CD4-positive, alpha-beta T cell treated with Interleukin-6 for 4 hours (primary cell): ENCODE data around the gene CAMKK2.
"Not testable (repeated sequence)": the region's sequence is repeated elsewhere in the genome, so short reads cannot be mapped to it uniquely, and the experiment has no call there.

Source experiments
- DNase-seq: peaks from one replicate; pipeline ENCODE4 v3.0.0-alpha.2; 2020; ENCODE audit warnings: mixed read lengths

The CAMKK2 gene

GRCh38 chr12:121278169-121279070, 18.1 kb downstream of the CAMKK2 start:
- DNase-seq: no peak

DNA sequence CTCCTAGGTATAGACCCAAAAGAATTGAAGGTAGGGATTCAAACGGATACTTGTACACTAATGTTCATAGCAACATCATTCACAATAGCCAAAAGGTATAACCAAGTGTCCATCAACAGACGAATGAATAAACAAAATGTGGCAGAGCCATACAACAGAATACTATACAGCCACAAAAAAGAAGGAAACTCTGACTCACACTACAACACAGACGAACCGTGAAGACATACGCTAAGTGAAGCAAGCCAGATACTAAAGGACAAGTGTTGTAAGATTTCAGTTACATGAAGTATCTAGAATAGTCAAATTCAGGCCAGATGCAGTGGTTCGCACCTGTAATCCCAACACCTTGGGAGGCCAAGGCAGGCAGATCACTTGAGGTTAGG, 19.1 kb downstream of the CAMKK2 start:
- no peak for DNase-seq

- DNase-seq: no peak
These were observed 22.3 kb downstream of the CAMKK2 start for GRCh38 chr12:121274036-121274763.

DNA sequence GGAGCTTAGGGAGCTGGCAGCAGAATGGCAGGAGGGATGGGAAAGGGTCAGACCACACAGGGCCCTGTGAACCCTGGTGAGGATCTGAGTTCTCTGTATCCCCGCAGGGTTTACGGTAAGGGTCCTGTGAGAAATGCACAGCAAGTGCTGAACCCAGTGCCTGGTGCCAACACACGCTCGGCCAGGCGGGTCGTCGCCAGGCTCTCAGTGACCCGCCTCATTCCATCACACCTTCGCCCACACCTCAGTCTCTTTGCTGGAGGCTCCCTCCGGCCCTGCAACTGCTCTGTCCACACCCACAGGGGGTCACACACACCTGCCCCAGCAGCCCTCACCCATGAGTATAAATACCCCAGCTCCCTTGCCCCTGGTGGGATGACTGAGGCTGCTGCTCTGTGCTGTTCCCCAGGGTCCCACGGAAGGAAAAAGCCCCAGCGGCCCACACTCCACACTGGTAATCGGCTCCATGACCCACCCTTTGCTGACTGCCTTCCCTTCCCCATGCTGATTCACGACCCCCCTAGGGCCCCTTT, 23.1 kb downstream of the CAMKK2 start:
- DNase-seq: no peak

GRCh38 chr12:121267822-121268221, 28.7 kb downstream of the CAMKK2 start:
- no peak for DNase-seq

- DNase-seq: no peak
These were observed 31.5 kb downstream of the CAMKK2 start for GRCh38 chr12:121264951-121265515.

DNA sequence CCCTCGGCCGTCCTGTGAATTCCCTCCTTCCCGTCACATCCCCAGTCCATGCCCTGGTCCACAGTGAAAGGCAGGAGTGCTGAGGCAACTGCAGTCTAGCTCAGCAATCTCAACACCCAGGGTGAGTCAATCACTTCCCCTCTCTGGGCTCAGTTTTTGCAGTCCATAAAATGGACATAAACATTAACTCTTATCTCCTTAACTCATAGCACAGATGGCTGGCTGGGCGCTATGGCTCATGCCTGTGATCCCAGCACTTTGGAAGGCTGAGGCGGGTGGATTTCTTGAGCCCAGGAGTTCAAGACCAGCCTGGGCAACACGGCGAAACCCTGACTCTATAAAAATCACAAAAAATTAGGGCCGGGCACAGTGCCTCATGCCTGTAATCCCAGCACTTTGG, 32.4 kb downstream of the CAMKK2 start:
- no peak for DNase-seq

DNA sequence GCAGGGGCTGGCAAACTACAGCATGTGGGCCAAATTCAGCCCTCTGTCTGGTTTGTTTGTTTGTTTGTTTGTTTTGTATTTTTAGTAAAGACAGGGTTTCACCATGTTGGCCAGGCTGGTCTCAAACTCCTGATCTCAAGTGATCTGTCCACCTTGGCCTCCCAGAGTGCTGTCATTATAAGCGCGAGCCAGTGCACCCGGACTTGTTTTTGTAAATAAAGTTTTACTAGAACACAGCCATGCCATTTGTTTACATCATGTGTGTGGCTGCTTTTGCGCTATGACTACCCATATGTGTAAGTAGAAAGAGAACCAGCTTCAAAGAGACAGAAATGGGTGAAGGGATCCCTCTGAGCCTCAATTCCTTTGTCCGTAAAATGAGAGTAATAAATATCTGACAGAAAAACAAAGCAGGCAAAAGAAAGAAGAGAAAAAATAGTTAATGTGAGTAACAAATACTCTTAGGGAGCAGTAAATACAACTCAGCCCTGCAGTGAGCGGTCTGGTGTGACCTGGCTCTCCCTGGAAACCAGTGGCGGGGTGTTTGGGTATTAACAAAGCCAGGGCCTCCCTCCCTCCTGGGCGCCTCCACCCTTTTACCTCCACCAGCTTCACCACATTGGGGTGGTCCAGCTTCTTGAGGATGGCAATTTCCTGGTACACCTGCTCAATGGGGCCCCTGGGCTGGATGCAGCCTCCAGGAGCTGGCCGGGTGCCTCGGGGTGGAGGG, 33.1 kb downstream of the CAMKK2 start:
- DNase-seq: no peak

DNA sequence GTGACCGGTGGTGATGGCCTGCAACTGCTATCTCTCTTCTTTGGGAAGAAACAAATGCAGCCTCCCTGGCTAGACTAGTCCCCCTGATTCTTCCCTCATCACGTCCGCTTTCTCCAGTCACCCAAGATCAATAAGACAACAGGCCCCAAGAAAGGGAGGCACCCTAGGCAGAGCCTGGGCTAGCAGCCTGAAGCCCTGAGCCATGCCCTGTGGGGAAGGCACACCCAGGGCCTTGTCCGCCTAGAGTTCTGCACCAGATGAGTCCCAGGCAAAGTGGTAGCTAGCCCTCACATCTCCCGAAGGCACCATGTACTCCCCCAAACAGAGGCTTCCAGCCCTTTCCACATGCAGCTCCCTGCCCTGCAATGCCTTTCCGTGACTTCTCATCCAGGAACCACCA, 35.1 kb downstream of the CAMKK2 start:
- no peak for DNase-seq

GRCh38 chr12:121260091-121260490, 36.4 kb downstream of the CAMKK2 start:
- DNase-seq: no peak

GRCh38 chr12:121259074-121259473, 37.4 kb downstream of the CAMKK2 start:
- no peak for DNase-seq

DNA sequence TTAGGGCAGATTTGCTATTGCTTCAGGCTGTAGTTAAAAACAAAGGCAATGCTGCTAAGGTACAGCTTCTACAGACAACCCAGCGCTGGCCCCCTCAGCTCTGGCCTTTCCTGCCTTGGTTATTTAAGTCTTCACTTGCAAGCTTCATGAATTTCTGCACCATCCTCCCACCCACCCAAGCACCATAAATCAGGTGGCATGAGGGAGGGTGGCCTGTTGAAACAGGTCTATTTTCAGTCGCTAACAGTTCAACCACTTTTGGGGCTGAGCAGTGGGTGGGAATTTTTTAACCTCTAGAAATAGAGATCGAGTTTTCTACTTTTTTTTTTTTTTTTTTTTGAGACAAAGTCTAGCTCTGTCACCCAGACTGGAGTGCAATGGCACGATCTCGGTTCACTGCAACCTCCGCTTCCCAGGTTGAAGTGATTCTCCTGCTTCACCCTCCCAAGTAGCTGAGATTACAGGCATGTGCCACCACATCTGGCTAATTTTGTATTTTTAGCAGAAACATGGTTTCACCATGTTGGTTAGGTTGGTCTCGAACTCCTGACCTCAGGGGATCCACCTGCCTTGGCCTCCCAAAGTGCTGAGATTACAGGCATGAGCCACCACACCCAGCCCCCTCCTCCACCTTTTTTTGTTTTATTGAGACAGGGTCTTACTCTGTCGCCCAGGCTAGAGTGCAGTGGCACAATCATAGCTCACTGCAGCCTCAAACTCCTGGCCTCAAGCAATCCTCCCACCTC, 38.6 kb downstream of the CAMKK2 start:
- not testable (repeated sequence) for DNase-seq

DNA sequence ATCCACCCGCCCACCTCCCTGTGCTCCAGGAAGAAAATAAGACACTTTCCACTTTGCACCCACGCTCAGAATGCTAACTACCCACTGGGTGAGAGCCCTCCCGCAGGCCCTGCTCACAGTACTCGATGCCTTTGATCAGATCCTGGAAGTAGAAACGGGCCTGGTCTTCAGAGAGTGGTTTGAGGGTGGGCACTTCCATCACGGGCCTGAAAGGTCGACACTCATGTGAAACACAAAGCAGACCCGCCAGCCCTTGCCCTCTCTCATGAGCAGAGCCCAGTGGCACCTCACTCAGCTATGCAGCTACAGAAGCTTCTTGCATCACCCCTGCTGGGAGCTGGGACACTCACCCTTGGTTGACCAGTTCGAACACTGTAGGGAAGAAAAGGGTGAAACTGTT, 41.1 kb downstream of the CAMKK2 start:
- no peak for DNase-seq

GRCh38 chr12:121253638-121254335, 42.7 kb downstream of the CAMKK2 start:
- no peak for DNase-seq

DNA sequence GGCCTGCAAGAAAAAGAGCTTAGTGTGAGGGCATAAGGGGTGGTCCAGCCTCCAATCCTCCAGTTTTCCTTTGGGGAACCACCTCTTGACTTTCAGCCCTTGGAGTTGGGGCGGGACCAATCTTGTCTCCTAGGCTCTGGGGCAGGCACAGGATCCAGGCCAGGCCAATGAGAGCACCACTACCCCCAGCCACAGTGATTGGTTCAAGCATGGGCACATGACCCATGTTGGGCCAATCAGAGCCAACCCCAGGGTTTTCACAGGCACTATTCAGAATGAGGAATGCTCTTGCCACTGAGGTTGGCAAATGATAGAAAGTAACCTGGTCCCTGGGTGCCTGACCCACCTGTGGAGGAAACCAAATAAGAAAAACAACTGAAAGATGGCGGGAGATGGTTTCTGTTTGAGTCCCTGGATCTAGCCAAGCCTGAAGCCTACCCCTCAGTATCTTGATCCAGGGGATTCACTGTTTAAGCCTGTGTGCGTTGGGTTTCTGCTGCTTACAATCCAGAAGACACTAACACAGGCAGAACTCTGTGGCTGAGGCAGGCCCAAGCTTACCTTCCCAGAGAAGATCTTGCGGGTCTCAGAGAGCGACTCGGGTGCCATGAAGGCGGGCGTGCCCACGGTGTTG, 43.7 kb downstream of the CAMKK2 start:
- DNase-seq: no peak

DNA sequence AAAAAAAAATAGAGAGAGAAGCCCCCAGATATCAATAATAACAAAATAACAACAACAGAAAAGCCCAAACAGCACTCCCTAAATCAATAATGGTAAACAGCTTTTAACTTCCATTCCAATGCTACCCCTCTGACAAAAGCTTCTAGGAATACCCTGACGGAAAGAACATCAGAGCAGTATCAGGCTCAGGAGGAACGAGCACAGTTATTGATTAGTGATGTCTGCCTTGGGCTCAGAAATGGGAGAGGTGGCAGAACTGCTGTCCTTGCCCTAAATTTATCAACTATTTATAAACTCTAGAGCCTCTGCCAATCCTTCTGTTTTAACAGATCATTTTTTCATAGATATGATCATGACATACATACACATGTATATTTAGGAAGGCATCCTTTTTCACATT, 44.7 kb downstream of the CAMKK2 start:
- no peak for DNase-seq

DNA sequence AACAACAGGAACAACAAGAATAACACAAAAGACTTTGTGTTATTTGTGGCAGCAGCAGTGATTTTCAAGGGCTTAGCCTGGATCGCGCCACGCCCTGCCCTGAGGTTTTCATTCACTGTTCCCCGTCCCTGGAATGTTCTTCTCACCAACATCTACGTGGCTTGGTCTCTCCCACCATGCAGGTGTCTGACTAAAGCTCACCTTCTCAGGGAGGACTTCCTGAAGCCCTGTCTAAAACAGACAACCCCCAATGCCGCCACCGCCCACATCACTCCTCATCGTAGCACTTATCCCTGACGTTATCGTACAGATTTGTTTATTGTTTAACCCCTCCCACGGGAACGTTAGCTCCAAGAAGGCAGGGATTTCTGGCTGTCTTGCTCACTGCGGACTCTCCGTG, 46.1 kb downstream of the CAMKK2 start:
- no peak for DNase-seq

DNA sequence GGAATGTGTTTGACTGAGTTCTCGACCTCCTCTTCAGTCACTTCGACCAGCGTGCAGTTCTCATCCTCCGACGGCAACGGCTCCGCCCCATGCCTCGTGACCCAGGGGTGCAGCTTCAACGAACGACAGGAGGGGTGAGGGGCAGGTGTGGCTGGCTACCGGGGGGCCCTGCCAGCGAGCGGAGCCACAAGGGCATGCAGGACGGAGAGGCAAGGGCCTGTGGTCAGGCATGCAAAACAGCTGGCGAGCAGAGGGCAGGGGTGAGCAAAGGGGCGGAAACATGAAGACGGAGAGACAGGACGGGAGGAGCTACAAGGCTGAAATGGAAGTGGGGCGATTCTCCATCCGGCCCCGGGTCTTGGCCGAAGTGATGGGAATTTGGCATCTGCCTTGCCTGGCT, 47.9 kb downstream of the CAMKK2 start:
- DNase-seq: no peak

- DNase-seq: no peak
These were observed 49.5 kb downstream of the CAMKK2 start for GRCh38 chr12:121246893-121247557.

DNA sequence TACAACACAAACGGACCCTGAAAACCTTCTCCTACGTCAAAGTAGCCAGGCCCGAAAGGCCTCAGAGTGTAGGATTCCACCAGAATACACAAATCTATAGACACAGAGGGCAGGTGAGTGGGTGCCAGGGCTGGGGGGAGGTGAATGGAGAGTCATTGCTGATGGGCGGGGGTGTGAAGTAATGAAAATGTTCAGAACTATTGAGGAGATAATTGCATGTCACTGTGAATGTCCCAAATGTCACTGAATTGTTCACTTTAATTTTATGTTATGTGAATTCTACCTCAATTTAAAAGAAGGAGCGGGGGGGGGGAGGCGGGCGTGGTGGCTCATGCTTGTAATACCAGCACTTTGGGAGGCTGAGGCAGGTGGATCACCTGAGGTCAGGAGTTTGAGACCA, 50.6 kb downstream of the CAMKK2 start:
- no peak for DNase-seq
